HG03432 (cell line): ENCODE data around the gene LMO2.

Source experiments
- ATAC-seq: cut with Tn5 transposase; IDR thresholded peaks from one replicate; pipeline ENCODE4 v1.9.1; 2021; ENCODE audit warnings: mild to moderate bottlenecking, moderate library complexity; ENCODE audit not compliant: unreplicated experiment

Gene LMO2

DNA sequence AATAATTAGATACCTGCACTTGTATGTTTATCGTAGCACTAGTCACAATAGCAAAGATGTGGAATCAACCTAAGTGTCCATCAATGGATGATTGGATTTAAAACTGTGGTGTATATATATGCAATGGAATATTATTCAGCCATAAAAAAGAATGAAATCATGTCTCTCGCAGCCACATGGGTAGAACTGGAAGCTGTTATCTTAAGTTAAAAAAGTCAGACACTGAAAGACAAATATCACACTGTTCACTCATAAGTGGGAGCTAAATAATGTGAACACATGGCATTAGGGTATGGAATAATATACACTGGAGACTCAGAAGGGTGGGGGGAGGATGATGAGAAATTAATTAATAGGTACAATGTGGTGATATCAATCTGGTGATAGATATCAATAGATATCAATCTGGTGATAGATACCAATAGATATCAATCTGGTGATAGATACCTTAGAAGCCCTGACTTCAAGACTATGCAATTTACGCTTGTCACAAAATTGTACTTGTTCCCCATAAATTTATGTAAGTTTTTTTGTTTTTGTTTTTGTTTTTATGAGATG lies 2.0 kb downstream of the LMO2 start:
- no peak for ATAC-seq

- no peak for ATAC-seq
Observed at GRCh38 chr11:33889296-33889695, 2.6 kb downstream of the LMO2 start.

DNA sequence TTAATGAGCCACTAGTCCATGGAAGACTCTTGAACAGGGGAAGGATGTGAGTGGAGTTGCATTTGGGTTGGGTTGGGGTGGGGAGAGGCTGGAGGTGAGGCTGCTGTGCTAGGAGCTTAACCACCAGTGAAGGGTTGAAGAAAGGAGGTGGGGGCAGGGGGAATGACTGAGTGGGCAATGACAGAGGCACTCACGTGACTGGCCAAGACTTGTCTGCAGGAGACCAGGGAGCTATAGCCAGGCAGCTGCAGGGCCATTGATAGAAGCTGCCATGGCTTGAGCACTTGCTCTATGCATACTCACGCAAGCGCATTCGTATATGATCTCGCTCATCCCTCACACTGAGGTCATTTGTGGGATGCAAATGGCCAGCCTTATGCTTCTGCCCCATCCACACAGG lies 4.0 kb downstream of the LMO2 start:
- no peak for ATAC-seq

DNA sequence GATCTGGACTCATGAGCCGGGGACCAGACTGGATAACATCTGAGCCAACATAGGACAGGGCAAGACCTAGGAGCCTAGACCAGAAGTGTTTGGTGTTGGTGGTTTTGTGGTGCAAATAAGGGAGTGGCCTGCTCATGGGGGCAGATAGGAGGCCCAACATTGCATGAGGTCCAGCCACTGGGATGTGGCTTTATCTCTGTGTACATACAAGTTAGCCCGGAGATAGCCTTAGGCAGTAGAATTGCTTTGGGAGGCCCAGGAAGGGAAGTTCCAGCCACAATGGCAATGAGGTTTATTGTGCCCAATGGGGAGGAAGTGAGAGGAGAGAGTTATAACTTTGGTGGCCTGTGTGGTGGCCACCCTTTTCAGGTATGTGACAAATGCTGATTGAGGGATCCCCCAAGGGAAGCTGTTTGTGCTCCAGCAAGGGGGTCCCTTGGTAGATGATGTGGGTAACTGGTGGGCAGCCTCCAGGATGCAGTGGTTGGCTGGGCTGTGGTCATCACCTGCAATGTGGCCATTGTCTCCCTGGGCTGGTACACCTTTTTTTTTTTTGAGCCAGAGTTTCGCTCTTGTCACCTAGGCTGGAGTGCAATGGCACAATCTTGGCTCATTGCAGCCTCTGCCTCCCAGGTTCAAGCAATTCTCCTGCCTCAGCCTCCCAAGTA lies 6.4 kb downstream of the LMO2 start:
- no peak for ATAC-seq

DNA sequence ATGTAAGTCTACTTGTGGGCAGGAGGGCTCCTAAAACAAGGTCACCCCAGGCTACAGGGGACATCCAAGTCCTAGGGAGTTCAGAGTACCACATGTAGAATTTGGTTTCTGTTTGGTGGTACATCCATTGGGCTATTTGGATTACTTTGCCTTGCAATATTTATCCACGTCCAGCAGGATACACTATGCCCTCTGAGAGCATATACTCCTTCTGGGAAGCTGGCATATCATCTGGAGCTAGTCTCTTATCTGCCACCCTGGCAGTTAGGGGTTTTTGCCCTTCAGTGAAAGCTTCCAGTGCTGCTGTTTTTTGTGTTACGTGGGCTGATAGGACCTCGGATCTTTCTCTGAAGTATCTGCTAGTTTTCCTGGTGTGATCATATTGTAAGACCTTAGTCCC lies 7.3 kb downstream of the LMO2 start:
- ATAC-seq, result no peak

DNA sequence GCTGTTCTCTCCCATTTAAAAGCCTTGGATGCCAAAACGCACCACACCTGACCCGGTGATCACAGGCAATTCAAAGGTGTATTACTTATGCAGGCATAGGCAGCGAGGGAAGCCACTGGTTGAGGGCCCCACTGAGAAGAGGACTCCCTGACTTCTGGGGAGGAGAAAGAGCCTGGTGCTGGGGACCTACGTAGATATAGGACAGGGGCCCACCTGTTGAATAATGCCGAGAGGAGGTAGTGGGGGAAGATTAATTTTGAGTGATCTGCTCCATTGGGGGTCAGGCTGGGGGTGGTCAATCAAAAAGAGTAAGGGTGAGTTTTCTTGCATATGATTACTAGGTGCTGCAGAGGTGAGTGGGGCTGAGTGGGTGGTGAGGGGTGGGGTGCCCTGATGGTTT lies 7.8 kb downstream of the LMO2 start:
- no peak for ATAC-seq

DNA sequence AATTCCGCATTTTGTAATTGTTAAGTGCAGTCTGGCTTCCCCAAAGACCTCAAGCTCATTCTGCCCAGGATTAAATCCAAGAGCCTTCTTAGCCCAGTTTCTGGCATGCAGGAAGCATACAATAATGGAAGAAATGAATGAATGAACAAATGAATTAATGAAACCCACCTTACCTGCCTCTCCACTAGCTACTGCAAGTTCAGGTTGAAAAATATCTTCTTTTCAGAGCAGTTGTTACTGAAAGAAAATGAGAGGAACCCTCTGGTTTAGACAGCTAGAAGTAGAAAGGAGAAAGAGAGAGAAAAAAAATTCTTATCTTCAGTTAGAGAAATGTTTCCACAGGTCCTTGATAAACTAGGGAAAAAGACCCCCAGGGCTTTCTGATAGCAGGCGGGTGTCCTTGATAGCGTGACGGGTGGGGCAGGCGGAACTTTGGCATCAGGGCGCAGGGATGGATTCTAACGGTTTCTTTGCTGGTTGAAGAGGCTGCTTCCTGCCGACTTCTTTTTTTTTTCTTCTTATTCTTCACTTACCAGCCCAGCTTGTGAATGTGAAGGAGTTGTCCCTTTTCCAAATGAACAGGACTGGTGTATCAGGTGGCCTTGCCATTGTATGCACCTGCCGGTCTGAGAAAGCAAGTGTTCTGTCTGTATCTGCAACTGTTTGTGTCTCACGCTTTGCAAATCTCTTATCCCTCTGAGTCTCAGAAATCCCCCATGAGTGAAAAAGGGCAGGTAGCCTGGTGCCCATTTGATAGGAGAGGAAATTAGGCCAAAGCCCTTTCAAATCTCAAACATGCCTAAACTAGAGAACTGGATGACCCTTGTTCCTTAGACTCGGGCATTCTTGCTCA lies 10.0 kb downstream of the LMO2 start:
- ATAC-seq, result no peak

DNA sequence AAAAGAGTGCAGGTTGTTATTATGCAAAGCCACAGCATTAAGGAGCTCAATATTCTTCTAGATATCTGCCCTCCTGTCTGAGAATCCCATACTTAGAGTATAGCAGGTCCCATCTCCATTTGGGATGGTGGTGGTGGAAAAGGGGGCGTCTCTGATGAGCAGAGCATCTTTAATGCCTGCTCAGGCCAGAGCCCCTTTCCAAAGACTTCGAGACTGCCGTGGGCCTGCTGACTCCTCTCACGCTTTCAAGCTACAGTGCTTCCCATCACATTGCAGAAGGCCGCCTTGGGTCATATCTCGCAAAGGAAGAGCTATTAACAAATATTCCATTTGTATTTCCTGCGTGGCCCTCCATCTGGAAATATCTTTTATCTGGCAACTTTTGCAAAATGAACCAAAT lies 10.9 kb downstream of the LMO2 start:
- ATAC-seq, result no peak

GRCh38 chr11:33879375-33879774 lies 12.5 kb downstream of the LMO2 start:
- no peak for ATAC-seq

GRCh38 chr11:33877038-33877437 lies 14.8 kb downstream of the LMO2 start:
- no peak for ATAC-seq

DNA sequence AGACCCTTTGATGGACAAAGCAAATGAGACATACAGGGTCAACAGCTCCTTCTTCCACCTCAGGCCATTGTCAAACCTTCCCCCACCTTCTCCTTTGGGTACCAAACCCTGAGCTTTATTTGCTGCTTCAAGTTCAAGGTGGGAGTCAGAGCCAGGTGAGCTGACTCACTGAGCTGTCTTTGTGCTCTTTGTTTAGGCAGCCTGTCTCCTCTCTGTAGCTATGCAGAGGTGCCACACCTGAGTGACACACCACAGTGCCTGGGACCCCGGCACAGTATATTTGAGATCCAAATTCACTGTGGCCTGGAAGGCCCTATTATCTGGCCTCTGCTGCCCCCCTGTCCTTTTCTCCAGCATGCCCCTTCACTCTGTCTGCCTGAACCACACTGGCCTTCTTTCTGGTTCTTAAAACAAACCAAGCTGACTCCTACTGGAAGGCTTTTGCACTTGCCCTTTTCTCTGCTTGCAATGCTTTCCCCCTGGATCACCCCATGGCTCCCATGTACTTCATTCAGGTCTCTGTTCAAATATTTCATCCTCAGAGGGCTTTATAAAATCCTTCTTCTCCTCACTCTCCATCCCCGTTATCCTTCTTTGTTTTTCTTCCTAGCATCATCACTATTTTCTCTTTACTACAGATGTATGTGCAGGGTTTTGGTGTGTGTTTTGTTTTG lies 16.1 kb downstream of the LMO2 start:
- no peak for ATAC-seq

GRCh38 chr11:33874910-33875490 lies 16.9 kb downstream of the LMO2 start:
- no peak for ATAC-seq

DNA sequence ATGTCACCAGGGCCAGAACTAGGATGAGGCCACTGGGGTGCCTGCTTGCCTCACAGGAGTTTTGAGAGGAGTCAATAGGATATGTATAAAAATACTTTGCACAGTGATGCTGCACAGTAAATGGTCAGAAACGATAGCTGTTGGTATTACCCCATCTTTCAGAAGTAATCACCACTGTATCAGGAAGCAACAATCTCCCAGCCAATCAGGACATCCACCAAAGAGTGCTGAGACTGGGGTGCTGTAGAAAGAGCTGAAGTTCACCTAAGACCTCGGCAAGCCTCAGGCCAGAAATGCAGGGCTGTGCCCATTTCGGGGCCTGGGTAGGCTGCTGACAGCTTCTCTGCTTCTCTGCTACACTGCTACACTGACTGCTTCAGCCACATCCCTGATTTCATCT lies 17.4 kb downstream of the LMO2 start:
- no peak for ATAC-seq

GRCh38 chr11:33869481-33870422 lies 22.1 kb downstream of the LMO2 start:
- peak; percentile 55 for ATAC-seq

DNA sequence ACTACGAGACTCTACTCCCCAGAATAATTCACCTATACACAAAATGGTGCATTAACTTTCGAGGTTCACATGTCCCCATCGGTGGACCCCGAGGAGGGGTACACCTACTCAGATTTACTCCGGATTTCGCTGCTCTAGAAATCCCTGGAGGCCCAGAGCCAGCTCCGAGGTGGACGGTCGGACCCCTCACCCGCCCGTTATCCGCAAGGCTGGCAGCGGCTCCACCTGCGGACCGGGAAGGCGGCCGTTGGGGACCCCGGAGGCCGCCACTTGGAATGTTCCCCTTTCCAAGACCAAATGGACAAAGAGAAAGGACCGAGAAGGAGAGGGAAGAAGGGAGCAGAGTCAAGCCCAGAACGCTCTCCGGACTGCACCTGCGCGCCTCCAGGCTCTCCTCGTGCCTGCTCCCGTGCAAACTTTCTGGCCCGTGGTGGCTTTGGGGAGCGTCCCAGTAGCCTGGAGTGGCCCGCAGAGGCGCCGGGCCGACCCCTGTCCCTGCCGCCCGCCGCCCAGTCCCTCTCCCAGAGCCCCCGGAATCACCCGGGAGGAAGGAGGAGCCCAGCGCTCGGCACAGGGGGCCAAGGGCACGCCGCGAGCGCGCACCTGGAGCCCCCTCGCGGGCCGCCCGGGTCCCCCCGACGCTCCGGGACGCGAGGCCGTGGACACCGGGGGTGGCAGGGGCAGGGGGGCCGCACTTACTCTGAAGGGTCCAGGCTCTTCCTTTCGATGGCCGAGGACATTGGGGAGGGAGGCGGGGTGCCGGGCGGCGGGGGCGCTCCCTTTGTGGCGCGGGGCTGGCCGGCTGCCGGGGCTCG lies 23.0 kb downstream of the LMO2 start:
- peak; percentile 21 for ATAC-seq

DNA sequence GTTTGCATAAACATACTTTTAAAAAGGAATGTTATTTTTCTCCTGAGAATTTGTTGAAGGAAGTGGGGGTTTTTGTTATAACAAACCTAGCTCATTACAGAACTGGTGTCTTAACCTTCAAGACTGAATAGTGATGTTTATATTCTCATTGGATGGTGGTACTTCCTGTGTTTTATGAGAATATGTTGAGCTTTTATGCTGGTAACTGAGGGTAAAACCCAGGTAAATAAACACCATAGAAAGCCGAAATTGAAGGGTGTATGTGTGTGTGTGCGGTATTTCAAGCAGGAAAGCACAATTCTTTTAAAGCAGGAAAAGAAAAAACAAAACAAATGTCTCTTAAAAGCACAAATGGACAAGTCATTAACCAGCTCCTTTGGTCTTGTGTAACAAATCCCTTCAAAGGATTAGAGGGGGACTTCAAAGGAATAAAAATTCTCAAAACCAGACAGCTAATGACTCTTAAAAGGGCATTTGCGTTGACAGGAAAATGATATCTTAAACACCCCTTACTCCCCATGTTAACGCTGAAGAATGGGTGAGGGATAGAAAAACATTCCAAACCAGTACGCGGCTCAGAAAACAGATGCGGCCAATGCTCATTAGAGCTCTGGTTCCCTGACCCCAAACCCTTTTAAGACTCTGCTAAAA lies 23.8 kb downstream of the LMO2 start:
- ATAC-seq, result no peak

DNA sequence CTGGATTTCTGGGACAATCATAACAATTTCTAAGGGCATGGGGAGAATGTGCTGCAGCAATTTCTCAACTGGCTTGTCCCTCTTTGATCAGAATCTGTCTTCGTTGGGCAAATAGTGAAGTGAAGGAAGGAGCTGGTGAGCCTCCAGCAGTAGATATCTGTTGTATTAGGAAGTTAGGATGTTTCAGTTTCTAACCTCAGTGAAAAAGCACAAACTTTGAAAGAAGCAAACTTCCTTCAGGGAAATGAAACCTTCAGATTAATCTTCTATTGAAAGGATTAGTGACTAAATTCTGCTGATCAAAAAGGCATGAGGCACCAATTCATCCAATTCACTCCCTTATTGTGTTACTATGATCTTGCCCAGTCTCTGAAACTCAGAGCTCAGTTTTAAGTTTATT lies 24.3 kb downstream of the LMO2 start:
- ATAC-seq, result no peak

DNA sequence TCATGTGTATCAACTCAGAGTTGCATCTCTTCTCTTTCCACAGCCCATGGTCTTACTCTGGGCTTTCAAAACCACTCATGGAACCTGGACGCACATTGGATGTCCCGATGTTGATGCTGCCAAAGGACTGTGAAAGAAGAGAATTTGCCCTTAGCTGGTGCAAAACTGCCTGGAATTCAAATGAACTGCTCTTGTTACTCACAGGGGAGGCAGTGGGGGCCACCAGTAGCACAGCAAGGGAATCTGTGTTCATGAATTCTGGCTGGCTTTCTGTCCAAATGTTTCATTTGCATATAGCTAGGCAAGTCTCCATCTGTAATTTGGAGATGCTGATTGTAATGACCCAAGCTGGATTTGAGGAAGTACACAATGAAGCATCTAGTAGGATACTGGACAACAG lies 24.9 kb downstream of the LMO2 start:
- ATAC-seq, result no peak

DNA sequence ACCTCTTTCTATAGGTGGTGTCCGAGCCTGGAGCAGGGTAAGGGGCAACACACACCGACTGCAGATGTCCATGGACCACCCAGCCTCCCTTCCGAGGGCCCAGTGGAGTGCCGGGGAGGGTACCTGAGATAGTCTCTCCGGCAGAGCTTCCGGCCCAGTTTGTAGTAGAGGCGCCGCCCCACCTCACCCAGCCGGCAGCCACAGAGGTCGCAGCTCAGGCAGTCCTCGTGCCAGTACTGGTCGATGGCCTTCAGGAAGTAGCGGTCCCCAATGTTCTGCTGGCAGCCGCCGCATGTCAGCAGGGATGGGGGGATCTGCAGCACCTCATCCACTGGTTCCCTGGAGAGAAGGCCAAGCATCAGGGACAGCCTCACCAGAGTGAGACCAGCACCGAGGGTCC lies 27.4 kb downstream of the LMO2 start:
- no peak for ATAC-seq
